Raji (cell line): ENCODE measurements around the gene P3H1.

Source experiments
- POLR2A ChIP-seq: IDR thresholded peaks from 2 replicates; pipeline ENCODE4 v1.6.1; 2011; ENCODE audit warnings: low read depth, low read length, control low read depth; ENCODE audit not compliant: insufficient read depth

P3H1 gene

DNA sequence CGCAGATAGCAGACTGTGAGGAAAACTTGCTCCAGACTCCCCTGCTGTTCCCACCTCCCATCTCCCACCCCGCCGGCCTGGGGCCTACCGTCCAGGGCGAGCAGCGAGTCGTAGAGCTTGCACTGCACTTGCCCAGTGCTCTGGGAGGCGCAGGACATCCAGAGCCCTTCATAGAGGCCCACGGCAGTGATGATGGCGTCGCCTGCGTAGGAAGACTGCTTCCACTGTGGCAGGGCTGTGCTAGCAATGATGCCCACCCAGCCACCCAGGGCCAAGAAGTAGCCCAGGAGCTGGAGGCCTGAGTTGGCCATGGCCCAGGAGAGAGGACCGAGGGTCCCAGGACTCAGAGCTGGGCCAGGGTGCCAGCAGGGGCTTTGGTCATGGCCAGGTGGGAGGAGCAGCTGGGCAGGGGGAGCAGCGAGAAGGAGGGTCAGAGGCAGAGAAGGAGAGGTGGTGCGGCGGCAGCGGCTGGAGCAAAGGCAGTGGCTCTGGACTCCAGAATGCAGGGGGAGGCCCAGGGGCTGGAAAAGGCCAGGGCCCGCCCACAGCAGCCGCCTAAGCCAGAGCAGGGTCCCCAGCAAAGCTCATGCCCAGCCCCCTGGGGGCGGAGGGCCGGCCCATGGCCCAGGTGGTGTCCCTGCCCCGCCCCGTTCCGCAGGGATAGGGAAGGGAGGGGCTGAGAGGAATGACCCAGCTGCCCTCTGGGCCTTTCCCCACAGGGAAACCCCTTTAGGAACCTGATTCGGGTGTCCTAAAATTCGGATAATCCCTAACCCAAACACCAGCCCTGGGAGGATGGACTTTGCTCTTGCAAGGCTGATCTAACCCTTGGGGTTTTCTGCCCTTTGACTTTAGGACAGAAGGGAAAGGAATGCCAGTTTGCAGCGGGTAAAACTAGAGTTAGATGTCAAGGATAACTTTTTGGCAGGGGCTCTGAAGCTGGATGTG lies 26.8 kb downstream of the P3H1 start, which contains the start of gene CLDN19:
TSS of gene CLDN19 (minus strand) at position 484 of the 948 bp plus-strand sequence. CDS start at position 311, 173 bp downstream.
- no peak for TF ChIP-seq POLR2A

DNA sequence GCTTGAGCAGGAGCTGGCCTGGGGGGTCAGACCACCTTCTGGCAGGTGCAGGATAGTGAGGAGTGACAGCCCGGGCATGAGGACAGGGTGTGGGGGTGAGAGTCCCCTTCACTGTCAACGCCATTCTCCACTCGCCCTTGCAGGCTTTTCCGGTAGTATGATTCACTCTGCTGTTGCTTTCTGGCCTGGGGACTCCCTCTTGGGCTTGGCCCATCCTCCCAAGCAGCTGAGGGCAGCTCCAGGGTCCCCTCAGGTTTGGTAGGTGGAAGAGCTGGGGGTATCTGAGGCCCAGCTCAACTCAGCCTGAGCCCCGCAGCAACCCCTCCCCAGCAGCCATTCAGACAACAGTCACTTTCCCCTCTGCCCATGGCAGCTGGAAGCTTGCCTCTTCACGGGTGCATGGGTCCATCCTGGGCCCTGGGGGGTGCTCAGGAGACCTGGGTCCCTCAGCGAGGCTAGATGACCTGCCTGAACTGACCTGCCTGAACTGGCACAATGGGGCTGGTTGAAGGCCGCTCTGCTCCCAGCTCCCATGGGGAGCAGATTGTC lies 28.1 kb downstream of the P3H1 start:
- no peak for TF ChIP-seq POLR2A

DNA sequence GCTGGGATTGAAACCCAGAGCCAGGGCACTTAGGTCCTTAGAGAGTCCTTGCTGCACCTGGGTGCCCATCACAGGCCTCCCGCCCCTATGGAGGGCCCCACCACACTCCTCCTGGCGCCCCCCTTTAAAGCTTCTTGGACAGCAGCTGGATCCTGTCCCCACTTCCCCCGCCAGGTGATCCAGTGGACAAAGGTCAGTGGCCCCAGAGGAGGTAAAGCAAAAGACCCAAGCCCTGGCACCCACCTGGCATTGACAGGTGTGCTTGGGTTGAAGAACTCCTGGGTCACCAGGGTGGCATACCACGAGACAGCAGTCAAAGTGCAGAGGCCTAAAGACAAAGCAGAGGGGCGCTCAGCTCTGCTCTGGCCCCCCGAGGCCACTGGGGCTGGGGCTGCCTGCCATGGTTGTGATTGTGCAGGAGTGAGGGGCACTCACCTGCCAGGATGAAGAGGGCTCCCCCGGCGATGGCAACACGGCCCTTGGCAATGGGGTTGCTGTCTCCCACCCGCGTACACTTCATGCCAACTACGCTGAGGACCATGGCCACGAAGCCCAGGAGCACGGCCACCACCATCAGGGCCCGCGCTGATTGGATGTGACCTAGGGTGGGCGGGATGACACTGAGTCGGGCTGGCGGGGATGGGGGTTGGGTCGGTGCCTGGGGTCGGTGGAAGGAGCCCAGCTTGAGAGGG lies 28.7 kb downstream of the P3H1 start:
- TF ChIP-seq POLR2A: no peak

DNA sequence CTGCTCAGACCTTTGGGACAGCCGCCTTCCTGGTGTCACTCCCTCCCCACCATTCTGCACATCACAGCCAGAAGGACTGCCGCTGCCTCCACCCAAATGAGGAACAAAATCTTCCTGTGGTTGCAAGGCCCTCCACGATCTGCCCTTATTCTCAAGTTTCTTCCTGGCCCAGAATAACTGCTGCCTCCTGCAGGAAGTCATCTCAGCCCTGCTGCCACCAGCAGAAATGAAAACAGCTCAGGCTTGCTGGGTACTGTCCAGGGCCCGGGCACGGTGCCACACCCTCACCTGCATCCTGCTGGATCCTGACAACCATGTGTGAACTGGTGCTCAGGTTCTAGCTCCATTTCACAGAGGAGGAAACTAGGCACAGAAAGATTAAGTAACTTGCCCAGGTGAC lies 29.6 kb downstream of the P3H1 start:
- TF ChIP-seq POLR2A: no peak

DNA sequence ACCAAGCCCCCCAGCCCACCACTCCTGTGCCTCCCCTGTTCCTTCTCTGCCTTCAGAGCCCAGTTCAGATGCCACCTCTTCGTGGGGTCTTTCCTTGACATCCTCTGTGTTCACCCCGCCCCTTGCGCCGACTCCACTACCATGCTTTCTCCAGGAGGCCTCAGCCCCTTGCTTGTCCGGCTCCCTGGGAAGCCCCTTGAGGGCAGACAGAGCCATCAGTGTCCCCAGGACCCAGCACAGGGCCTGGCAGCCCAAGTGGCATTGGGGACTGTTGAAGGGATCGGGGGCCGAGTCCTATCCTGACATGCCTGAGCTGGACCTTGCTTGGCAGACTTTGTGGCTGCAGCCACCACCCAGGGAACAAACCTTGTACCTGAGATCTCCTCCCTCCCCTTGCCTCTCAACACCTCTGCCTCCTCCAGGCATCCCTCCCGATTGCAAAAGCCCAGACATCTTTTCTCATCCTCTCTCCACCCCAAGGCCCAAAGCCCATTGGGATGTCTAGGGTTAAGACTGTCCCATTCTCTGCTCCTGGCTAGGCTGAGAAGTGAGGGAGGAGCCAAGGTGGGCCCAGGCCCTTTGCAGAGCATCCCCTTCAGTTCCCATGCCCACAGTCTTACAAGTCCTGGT lies 30.1 kb downstream of the P3H1 start:
- TF ChIP-seq POLR2A: no peak

DNA sequence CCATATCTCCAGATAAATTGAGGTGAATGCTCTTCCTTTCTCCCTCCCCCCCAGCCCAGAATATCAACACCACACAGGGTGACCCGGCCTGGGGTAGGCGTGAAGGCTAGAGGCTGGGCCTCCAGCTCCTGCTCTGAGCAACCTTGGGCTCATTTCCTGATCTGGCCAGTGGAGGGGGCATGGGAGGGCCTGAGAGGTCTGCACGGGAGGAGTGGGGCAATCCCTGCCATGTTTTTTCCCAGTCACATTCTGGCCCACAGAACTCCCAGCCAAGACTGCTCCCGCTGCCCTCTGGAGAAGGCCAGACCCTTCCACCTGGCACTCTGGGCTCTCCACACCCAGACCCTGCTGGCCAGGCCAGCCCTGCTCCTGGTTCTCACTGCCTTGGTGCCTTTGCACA lies 30.7 kb downstream of the P3H1 start:
- TF ChIP-seq POLR2A: no peak

DNA sequence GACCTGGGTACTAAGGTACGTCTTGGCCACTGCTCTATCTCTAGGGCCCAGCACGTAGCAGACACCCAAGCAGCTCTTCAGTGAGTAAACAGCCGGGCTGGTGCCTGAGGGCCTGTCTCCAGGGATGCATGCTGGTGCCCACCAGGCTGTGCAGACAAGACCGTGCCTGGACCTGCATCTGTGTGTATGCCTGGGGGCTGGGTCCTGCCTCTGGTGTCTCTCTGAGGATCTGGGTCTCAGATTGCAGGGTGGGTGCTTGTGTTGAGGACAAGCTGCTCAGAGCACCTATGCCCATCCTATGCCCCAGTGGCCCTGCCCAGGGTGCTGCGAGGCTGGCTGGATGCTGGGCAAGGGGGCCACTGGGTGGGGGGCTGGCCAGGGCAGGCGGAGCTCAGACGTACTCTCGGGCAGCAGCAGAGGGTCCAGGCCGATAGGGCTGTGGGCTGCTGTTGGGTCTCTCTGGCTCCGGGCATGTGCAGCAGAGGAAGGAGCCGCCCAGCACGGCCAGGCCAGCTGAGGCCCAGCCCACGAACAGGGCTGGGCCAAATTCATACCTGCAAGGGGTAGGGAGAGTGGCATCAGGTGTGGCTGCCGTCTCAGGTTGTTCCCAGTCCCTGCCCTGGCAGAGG lies 31.2 kb downstream of the P3H1 start:
- TF ChIP-seq POLR2A: no peak

DNA sequence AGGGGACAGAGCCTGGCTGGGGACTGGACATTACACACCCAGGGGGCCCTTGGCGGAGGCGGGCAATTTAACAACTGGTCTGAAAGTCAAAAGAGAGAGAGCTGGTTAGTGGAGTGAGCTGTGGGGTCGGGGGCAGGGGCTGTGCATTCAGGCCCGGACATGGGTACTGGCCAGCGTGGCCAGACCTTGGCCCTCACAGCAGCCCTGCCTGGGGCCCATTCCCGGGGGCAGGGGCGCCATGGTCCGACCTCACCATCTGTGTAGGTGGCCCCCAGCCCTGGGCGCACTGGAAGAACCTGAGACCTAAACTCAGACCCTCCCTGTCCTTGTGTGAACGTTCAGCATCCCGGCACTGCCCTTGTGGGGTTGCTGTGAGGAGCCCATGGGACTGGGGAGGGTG lies 31.8 kb downstream of the P3H1 start:
- TF ChIP-seq POLR2A: no peak

DNA sequence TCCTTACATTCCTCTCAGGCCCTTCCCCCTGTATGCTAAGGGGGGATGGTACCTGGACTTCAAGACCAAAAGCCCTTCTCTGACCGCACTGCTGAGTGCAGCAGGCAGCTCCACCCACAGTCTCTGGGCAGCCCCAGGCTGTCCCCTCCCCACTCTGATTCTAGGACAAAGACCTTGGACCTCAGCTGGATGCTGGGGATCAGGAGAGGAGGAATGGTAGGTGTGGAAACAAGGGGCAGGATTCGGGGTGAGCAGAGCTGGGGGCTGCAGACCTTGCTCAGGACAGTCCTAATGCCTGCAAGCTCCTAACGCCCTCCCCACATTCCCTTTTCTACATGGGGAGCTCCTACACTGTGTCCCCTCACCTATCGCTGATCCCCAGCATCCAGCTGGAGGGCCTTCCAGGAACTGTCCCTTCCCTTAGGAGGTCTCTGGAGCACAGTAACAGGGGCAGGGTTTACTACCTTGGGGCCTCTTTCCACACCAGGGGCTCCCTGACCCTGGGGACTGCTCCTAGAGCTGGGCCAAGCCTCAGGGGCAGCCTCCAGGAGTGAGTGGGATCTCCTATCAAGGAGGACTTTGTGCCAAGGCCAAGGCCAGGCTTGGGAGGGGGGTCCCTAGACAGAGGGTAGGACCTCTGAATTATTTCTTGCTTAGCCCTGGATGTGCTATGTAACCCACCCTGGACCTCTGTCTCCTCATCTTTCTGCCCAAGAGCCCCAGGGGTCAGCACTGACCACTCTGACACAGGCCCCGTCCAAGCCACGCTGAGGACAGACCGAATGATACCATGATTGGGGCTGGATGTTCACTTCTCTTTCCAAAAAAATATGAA lies 32.4 kb downstream of the P3H1 start:
- no peak for TF ChIP-seq POLR2A

DNA sequence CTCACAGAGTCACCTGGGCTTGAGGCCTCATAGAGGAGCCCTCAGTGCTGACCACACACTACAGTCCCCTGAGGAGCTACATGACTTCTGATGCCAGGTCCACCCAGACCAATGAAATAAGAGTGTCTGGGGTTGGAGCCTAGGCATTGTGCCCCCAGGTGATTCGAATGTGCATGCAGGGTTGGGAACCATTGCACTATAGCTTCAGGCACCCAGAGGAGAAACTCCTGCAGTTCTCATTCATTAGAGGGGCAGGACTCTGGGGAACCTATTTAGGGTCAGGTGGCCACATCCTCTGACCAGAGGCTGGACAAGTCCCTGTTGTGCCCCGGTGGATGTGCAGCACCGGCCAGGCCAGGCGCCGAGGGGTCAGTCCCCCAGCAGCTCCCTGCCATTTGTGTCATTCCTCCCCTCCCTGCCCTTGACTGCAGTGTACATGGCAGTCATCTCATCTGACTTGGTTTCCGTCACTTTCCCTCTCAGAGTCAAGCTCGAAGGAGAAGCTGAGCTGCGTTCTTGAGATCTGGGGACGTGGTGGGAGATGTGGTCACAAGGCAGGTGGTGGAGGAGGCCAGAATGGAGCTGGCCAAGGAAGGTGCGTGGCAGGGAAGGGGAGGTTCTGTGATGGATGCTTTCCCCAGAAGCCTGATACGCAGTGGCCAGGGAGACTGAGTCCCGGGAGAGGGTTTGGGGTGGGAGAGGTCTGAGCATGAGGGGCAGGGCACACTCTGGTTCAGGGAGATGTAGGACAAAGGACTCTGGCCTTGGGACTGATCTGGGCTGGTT lies 33.2 kb downstream of the P3H1 start:
- no peak for TF ChIP-seq POLR2A

DNA sequence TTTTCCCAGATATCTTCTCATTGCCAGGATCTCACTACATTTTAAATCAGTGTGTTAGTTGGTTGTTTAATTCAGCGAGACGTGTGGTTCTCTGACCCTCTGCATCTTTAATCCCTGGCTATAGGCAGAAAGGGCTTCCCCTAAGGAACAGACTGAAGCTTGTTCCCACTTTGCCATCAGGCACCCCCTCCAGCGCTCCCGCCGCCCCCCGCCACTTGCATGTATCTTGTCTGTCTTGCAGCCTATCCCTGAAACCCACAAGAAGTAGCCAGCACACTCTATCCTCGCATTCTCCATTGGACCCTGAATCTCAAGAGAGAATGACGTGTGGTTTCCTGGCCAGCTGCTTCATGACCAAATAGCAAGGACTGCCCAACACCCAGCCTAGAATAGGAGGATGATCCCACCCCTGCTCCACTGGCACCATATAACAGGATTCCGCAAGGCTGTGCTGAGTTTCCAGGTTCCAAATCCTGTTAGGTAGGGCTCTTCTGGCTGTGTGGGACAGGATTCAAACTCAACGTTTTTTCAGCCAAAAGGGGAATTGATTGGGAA lies 34.6 kb downstream of the P3H1 start:
- no peak for TF ChIP-seq POLR2A

DNA sequence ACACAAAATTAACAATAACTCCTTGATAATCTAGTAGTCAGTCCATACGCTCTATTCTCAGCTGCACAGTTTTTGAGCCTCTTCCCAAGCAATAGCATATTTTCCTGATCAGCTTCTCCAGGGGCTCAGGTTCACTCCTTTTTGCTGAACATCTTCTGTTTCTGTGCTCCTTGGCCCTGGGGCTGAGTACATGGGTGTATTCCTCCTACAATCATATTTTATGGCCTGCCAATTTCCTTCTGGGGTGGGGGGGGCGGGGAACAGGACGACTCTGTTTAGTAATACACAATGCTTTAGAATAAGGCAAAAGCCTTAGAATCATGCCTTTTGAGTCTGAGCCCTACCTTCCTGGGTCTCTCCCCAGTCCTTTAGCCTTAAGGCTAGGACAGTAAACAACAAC lies 35.2 kb downstream of the P3H1 start:
- no peak for TF ChIP-seq POLR2A

DNA sequence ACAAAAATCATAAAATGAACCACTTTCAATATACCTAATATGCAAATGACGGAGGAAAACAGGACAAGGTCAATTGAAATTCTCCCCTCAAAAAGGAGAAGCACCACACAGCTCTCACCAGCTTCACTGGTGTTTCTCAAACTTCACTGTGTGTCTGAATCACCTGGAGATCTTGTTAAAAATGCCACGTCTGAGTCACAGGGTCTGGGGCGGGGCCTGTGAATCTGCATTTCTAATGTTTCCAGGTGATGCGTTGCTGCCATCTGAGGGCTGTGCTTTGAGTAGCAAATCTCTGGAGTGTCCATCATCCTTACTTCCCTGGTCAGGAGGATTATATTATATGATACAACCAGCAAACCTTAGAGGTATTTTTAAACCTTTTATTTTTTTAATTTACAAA lies 35.8 kb downstream of the P3H1 start:
- TF ChIP-seq POLR2A: no peak
